GM19397 (cell line): ENCODE measurements around the gene COQ10A.
"Not testable (repeated sequence)": the region's sequence is repeated elsewhere in the genome, so short reads cannot be mapped to it uniquely, and the experiment has no call there.

ENCODE experiments used
- ATAC-seq: cut with Tn5 transposase; IDR thresholded peaks from one replicate; pipeline ENCODE4 v1.9.1; 2021; ENCODE audit warnings: mild to moderate bottlenecking, moderate library complexity; ENCODE audit not compliant: unreplicated experiment

The COQ10A gene

DNA sequence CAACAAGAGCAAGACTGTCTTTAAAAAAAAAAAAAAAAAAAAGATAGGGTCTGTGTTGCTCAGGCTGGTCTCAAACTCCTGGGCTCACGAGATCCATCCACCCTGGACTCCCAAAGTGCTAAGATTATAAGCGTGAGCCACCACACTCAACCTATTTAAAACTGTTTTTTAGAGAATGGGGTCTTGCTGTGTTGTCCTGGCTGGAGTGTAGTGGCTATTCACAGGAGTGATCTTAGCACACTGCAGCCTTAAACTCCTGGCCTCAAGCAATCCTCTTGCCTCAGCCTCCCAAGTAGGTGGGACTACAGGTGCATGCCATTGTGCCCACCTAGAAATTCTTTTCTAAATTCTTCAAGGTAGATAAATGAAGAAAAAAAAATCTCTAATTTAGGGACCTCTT is 7.6 kb downstream of the COQ10A start:
- no peak for ATAC-seq

DNA sequence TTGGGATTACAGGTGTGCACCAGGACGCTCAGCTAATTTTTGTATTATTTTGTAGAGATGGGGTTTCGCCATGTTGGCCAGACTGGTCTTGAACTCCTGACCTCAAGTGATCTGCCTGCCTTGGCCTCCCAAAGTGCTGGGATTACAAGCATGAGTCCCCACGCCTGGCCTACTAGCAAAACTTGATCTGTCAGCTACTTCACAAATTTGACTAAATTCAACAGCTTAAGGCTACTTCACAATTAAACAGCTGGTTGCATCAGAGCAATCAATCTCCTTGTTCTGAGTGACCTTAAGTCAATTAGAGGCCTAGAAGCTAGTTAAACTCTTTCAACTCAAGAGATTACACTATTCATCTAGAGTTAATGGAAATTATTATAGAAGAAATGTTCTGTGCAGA is 12.2 kb downstream of the COQ10A start:
- ATAC-seq, result no peak

- no peak for ATAC-seq
Observed at GRCh38 chr12:56280849-56281248, 14.1 kb downstream of the COQ10A start.

DNA sequence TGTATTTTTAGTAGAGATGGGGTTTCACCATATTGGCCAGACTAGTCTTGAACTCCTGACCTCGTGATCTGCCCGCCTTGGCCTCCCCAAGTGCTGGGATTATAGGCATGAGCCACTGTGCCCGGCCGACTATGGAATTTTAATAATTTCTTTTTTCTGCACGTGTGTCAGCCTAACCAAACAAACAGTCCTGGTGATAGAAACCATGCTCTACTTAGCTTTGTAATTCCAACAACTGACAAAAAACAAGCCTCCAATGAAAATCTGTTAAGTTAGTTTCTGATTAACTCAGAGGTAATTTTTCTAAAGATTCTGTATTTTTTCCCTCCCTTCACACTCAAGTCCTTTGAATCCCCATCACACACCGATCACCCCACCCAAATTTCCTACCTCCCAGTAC is 15.3 kb downstream of the COQ10A start:
- no peak for ATAC-seq

GRCh38 chr12:56282579-56282978 is 15.8 kb downstream of the COQ10A start:
- ATAC-seq, result no peak

DNA sequence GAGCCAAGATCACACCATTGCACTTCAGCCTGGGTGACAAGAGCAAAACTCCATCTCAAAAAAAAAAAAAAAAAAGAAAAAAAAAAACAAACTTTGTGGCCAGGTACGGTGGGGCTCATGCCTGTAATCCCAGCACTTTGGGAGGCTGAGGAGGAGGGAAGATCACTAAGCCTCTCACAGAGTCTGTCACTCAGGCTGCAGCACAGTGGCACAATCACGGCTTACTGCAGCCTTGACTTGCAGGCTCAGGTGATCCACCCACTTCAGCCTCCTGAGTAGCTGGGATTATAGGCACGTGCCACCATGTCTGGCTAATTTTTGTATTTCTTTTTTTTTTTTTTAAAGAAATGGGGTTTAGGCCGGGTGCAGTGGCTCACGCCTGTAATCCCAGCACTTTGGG is 17.5 kb downstream of the COQ10A start:
- ATAC-seq, result not testable (repeated sequence)

DNA sequence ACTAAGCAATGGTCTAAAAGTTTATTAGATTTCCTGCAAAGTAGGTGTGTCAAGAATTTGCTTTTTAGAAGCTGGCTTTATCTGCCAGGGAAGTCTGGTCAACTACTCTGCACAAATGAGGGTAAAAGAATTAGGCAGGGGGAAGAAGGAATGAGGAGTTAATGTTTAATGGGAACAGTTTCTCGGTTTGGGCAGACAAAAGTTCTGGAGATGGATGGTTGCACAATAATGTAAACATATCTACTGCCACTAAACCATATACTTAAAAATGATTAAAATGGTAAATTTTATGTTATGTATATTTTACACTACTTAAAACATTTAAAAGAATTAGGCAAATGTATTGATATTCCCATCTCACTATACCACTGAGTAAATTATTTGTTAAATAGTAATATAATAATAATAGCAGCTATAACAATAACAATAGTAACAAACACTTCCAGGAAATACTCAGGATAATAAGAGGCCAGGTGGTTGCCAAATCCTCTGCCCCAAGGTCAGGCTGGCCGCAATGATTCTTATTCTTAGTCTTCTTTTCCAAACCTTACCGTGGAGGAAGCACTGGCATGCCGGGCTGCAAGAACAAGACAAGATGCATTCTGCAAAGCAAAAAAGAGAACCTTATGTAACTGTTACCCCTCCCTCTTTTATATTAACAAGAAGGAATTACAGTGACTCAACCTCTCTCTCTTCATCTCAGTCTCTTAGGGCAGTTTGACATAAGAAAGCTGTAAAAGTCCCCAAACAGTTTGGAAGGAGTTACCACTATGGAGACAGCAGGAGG is 19.5 kb downstream of the COQ10A start:
- ATAC-seq, result no peak

DNA sequence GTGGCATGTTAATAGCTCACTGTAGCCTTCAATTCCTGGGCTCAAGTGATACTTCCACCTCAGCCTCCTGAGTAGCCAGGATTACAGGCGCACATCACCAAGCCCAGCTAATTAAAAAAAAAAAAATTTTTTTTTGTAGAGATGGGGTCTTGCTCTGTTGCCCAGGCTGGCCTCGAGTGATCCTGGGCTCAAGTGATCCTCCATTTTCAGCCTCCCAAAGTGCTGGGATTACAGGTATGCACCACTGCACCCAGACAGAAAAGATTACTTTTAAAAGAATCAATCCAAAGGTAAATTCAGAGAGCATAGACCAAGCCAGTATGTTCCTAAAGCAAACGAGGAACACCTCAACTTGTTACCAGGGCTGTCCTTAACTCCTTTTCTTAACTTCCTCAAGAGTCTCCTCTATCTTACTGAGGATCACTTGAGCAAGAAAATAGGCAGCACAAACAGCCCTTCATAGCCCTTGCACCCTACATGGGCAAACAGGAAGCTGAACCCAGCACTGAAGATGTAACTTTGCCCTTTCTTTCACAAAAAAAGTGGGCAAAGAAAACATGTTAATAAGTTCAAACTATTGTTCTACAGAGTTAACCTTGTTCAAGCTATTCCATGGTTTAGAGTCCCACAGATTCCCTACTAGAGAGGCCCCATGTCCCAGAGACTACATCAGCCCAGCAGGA is 22.1 kb downstream of the COQ10A start:
- no peak for ATAC-seq

DNA sequence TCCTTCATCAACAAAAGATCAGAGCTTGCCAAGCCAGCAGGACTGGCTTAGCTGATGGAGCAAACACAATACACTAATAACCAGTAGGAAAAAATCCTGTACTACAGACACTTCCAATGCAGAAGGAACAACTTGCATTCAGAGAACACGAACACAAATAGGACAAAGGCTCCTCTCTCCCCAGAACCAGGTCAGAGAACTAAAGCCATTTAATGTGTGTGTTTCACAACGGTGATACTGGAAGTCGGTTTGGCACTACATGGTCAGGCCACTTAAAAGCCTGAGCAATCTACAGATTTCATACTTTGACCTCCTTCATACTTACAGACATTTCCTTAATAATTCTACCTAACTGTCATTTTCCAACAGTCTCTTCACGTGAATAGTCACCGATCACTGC is 27.1 kb downstream of the COQ10A start:
- no peak for ATAC-seq

GRCh38 chr12:56296295-56296694 is 29.6 kb downstream of the COQ10A start:
- no peak for ATAC-seq

DNA sequence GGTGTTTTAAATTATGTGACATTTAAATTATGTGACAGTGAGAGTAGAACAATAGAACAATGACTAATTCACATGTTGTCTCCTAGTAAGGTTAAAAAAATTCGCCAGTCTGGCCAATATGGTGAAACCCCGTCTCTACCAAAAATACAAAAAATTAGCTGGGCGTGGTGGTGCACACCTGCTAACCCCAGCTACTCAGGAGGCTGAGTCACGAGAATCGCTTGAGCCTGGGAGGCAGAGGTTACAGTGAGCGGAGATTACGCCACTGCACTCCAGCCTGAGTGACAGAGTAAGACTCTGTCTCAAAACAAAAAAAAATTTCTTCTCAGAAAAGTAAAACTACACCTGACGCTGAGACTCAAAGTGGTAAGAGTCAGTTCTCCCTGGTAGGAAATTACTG is 30.7 kb downstream of the COQ10A start:
- ATAC-seq, result no peak

- no peak for ATAC-seq
Observed at GRCh38 chr12:56298828-56299227, 32.1 kb downstream of the COQ10A start.

DNA sequence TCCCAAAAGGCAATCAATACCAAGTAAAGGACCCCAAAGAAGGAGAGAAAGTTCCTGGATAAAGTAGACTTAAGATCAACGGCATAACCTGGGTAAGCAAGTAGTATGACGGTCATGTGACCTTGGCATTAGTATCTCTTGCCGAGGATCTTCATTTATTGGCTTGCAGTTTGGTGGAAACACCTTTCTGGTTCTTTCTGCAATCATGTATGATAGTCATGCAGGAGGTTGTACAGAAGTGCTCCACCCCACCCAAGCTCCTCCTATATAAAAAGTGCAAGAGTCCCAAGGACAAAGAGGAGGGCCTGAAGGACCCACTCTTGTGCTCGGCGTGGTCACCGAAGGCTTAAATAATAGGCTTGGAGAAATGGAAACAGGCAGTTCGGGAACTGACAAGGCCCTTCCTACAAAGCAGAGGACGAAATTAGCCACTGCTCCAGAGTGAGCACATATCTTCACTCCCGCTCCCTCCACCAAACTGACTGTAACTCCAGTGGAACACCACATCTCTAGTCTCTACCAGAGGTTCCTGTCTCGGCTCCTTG is 32.6 kb downstream of the COQ10A start:
- peak; percentile 1 for ATAC-seq

DNA sequence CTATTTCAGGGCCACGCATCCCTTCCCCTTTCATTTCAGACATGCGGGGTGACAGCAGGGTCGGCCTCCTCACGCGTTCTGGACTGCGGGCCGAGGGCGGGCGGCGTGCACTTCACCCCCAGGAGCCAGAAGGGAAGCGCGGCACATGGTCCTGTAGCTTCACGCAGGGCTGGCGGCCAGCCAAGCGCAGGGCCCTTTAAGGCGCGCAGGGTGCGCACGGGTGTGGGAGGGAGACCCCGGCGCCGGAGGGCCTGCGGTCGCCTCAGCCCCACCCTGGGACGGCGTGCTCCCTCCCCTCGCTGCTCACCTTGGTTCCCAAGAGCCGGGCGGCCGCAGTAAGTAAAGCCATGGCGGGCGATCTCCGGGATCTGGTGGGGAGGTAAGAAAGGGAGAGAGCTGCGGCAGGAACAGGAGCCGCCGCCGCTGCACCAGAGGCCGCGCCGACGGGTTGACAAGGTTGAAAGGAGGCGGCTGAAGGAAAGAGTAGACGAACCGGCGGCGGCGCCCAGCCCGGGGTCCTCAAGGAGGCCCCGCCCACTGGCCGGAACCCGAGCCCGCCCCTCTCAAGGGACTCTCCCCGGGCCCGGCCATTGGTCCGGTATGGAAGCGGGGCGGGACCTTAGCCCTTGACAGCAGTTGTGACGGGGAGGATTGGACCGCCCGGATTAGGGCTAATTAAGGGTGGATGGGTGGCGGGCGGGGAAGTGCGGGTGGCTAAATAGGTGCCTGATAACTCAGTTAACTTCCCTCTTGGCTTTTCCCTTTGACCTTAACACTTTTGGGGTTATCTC is 33.3 kb downstream of the COQ10A start, which contains the start of gene CS:
TSS of gene CS (minus strand) at position 478 of the 791 bp plus-strand sequence. CDS start at position 349, 129 bp downstream.
- peak; percentile 92 for ATAC-seq

DNA sequence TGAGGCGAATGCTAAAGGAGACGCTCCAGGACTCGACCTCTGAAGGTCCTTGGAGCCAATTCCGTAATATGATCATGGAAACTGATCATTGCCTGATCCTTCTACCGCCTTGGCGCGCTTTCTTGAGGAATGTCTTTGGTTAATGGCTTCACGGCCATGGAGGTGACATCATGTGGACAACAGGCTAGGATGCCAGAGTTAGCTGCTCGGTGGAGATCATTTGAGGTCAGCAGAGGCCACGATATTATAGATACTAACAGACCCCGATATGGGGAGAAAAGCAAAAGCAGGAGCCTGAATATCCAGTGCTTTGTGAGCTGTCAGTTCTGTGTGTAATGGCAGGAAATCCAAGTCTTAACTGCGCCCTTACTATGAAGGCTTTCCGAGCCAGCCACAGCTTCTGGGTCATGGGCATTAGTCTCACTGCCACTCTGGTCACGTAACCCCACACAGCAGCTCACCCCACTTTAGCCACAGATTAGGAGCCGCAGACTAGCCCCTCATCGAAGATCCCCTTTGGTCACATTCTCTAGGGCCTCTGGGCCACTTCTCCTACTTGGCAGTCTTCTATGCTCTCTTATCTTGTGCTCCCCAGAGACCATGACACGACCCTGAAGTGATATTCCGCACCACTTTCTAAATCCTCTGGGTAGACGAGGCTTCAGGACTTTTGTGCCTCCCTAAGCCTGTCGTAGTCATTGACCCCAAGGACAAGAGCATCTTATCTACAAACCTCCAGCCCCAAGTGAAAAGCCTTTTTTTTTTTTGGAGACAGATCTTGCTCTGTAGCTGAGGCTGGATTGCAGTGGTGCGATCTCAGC is 34.1 kb downstream of the COQ10A start:
- ATAC-seq, result no peak

GRCh38 chr12:56304276-56304675 is 37.5 kb downstream of the COQ10A start:
- ATAC-seq, result no peak

DNA sequence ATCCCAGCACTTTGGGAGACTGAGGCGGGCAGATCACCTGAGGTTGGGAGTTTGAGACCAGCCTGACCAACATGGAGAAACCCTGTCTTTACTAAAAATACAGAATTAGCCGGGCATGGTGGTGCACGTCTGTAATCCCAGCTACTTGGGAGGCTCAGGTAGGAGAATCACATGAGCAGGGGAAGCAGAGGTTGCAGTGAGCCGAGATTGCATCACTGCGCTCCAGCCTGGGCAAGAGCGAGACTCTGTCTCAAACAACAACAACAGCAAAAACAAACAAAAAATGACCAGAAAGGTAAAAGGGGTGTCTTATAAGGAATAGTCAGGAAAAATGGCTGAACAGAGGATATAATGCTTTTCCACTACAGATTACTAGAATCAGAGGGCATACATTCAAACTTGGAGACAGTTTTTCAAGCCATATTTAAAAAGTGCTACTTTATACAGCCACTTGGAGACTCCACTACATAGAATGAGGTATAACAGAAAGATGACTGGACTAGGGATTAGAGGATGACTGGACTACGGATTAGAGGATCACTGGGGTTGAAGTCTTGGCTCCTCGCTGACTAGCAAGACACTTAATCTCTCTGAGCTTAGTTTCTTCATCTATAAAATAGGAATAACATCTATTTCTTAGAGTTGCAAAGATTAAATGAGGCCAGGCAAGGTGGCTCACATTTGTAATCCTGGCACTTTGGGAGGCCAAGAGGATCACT is 38.3 kb downstream of the COQ10A start:
- ATAC-seq, result no peak

DNA sequence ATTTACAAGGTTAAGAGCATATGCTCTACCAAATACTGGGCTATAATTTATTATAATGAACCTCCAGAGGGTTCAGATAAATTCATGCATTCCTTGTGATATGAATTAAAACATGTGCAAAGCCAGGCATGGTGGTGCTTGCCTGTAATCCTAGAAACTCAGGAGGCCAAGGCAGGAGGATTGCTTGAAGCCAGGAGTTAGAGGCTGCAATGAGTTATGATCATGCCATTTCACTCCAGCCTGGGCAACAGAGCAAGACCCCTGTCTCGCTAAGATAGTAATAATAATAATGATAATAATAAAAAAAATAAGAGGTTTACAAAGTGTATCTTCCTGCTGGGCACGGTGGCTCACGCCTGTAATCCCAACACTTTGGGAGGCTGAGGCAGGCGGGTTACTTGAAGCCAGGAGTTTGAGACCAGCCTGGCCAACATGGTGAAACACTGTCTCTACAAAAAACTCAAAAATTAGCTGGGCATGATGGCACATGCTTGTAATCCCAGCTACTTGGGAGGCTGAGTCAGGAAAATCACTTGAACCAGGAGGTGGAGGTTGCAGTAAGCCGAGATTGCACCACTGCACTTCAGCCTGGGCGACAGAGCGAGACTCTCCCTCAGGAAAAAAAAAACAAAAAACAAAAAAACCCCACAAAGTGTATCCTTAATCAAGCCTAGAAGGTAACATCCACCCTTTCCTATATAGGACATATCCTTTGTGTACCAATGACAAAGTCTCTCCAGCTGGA is 40.7 kb downstream of the COQ10A start:
- ATAC-seq, result no peak

DNA sequence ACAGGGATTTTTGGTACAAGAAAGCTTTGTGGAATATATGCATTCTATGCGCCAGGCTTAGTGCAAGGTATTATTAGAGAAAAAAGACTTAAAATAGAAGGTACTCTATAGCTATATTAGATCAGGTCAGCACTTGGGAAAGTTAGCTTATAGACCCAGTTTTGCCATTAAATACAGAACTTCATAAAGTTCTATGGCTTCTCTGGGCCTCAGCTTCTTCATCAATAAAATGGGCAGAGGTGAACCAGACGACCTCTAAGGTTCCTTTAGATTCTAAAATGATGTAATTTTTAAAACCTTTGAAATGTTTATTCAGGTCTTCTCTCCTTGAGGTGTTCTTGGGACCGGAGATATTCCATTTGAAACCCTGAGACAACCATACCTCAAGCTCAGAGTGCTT is 42.0 kb downstream of the COQ10A start:
- ATAC-seq, result no peak
